Liver (tissue), 3 donors: Measurements from ENCODE around the gene LMTK3.

Experiments
- CTCF ChIP-seq: fragments of 150-350 bp; IDR thresholded peaks from 2 replicates; pipeline ENCODE4 v1.5.1; 2017; ENCODE audit warnings: improper control_type of control experiment, low read depth, low read length; ENCODE audit not compliant: missing input control
- TAF1 ChIP-seq: conservative IDR thresholded peaks from 2 replicates; pipeline ENCODE4 v1.6.1; 2016; ENCODE audit warnings: antibody characterized with exemption, mild to moderate bottlenecking
- donor health status: healthy.
- donor health status: healthy.

DNA sequence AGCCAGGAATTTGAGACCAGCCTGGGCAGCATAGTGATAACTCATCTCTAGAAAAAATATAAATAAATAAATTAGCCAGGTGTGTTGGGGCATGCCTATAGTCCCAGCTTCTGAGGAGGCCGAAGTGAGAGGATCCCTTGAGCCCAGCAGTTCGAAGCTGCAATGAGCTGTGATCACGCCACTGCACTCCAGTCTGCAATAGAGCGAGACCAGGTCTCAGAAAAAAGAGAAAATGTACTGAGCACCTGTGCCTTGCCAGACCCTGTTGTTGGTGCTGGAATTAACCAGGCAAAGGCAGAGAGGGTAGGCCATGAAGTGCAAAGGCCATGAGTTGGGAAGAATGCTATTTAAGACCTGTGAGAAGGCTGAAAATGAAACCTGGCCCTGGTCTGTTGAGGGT lies 39.8 kb downstream of the LMTK3 start:
- no peak for TF ChIP-seq CTCF
- no peak for TF ChIP-seq TAF1
